Gastroesophageal sphincter (tissue), 3 donors: ENCODE measurements around the gene PDE1A.

Experiments used
- CTCF ChIP-seq, 4 experiments: fragments of 200-600 bp in 2 of 4; fragments of 450-650 bp in 2 of 4; sonication (generic) in 1 of 4; IDR thresholded peaks; one replicate each; pipeline ENCODE4 v1.5.1; 2017 to 2019; ENCODE audit warnings: antibody characterized with exemption in 4 of 4, mild to moderate bottlenecking in 2 of 4, moderate library complexity in 2 of 4
- EP300 ChIP-seq: sonication (generic); formaldehyde crosslinking; IDR thresholded peaks from one replicate; pipeline ENCODE4 v1.6.1; 2017; ENCODE audit warnings: antibody characterized with exemption, mild to moderate bottlenecking

DNA sequence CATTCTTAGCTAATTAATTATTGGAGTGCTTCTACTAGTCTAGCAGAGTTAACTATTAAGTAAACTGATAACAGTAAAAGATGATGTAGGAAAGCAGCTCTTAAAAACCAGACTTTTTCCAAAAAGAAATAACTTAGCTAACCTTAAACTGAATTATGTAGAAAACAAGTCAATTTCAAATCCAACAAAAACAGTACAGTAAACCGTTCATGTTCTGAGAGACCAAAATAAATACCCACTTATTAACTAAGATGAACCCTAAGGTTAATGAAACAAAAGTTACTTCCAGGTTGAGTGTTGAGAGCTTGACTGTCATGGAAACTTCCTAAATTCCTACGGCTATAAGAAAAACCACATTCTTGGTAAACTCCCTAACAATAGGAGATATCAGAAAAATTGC lies 260.0 kb downstream of the PDE1A start:
- TF ChIP-seq EP300 = no peak
- TF ChIP-seq CTCF (IDR thresholded peaks at IDR 0.05) = no peak
